A549 treated with DMSO at 1 μM for 4 hours (cell line): Measurements from ENCODE around the gene NCR1. TPM values are rescaled to one million over a fixed set of nuclear protein-coding genes. Genes with fewer than 3 reads are reported as not detected.

Experiments used
- total RNA-seq: library from RNA; stranded (reverse); fragments of 200-300 nt; extraction: Qiagen RNA extraction; gene quantifications from 5 replicates; pipeline ENCODE4 v1.2.3, GENCODE V29; 2022; ENCODE audit warnings: low read depth

Gene NCR1
- not detected in 5 replicates for total RNA-seq

GRCh38 chr19:54905803-54906511 is at the start of gene NCR1:
NCR1 (plus strand) TSS chr19:54906148; CDS start chr19:54906188, 40 bp downstream.

GRCh38 chr19:54873990-54874389 is 32.0 kb upstream of the NCR1 start, which contains the start of gene FCAR:
FCAR (plus strand) TSS chr19:54874235; CDS start chr19:54874290, 55 bp downstream.

GRCh38 chr19:54947381-54947780 is 41.4 kb downstream of the NCR1 start, which contains the start of gene NLRP7:
NLRP7 (minus strand) TSS chr19:54947530.

Other genes with a start within 250 kb of the NCR1 start
- gene LILRB4, start 243.2 kb upstream of the NCR1 start, total RNA-seq = not detected in 5 replicates
- not detected in 5 replicates for gene KIR3DL3, start 181.7 kb upstream of the NCR1 start, total RNA-seq
- gene KIR2DL3, start 167.6 kb upstream of the NCR1 start, total RNA-seq = not detected in 5 replicates
- gene KIR2DL1, start 136.4 kb upstream of the NCR1 start, total RNA-seq = not detected in 5 replicates
- not detected in 5 replicates for gene KIR2DL4, start 102.5 kb upstream of the NCR1 start, total RNA-seq
- not detected in 5 replicates for gene KIR3DL1, start 89.7 kb upstream of the NCR1 start, total RNA-seq
- gene KIR2DS4, start 73.5 kb upstream of the NCR1 start, total RNA-seq = not detected in 5 replicates
- not detected in 5 replicates for gene KIR3DL2, start 55.7 kb upstream of the NCR1 start, total RNA-seq
- gene FCAR, start 31.9 kb upstream of the NCR1 start, total RNA-seq = not detected in 5 replicates
- 0.06 to 0.38 TPM in 2 of 5 replicates, not detected in the others for gene NLRP7, start 41.4 kb downstream of the NCR1 start, total RNA-seq
- gene NLRP2, start 60.2 kb downstream of the NCR1 start, total RNA-seq = 22.2 to 28.4 TPM (median 27.4 TPM) in 5 replicates
- gene GP6, start 132.1 kb downstream of the NCR1 start, total RNA-seq = 0.07 to 0.15 TPM (median 0.12 TPM) in 4 of 5 replicates, not detected in the other
- gene RDH13, start 157.0 kb downstream of the NCR1 start, total RNA-seq = 16.7 to 21.1 TPM (median 20.7 TPM) in 5 replicates
- 2.8 to 5.9 TPM (median 5.7 TPM) in 5 replicates for gene EPS8L1, start 169.7 kb downstream of the NCR1 start, total RNA-seq
- gene PPP1R12C, start 211.5 kb downstream of the NCR1 start, total RNA-seq = 57.3 to 91.8 TPM (median 81.7 TPM) in 5 replicates
- gene TNNT1, start 243.1 kb downstream of the NCR1 start, total RNA-seq = 116 to 141 TPM (median 128 TPM) in 5 replicates